ENCODE measurements around the gene GAK. TPM values are rescaled to one million over a fixed set of nuclear protein-coding genes. Genes with fewer than 3 reads are reported as not detected.

GAK gene
- total RNA-seq, 1 donor from 2014 or later, result 86.9 TPM

DNA sequence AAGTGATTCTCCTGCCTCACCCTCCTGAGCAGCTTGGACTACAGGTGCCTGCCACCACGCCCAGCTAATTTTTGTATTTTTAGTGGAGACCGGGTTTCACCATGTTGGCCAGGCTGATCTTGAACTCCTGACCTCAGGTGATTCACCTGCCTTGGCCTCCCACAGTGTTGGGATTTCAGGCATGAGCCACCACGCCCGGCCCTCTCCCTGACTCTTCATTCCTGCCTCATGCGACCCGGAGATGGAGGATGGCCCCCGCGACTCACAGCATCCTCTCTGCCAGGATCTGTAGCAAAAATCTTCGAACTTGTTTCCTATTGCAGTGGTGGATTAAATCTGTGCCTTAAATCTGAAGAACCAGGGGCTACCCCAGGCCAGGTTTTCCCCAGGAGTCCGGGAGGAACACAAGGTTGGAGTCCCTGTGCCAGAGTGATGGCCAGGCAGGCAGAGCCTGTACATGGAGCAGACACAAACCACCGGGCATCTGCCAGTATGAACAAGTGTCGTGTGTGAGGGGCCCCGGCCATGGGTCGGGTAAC, 117.7 kb downstream of the GAK start:
- Mint-ChIP-seq H3K4me1 (ENCODE audit: low read depth, unreplicated experiment) (peaks cover 1% of the 10 kb centered on the region), H3K4me3 (ENCODE audit: unreplicated experiment) (no peak overlapping the region), H3K36me3 (ENCODE audit: low read depth, unreplicated experiment) (peaks cover 4% of the 10 kb centered on the region), H3K27ac (ENCODE audit: unreplicated experiment) (no peak overlapping the region), H3K9me3 (ENCODE audit: unreplicated experiment) (peaks cover 7% of the 10 kb centered on the region), H3K27me3 (ENCODE audit: low read depth, unreplicated experiment) (peaks cover 70% of the 10 kb centered on the region)
- no peak for DNase-seq (ENCODE audit: low read depth)
- no peak overlapping the region for H3K9ac ChIP-seq (ENCODE audit: low read length)
- no peaks in the 10 kb centered on the region for H3K9me3 ChIP-seq (ENCODE audit: insufficient read depth, low read depth, low read length)
- no peaks in the 10 kb centered on the region for H4K20me1 ChIP-seq (ENCODE audit: insufficient read depth, low read length)
- no peak for FAIRE-seq
- H3K79me2 ChIP-seq (ENCODE audit: insufficient read depth, low read length), result no peaks in the 10 kb centered on the region
- H3K27me3 ChIP-seq (ENCODE audit: insufficient read depth, low read length), result peaks cover 35% of the 10 kb centered on the region
- no peak overlapping the region for H2AFZ ChIP-seq (ENCODE audit: low read depth, low read length)
- H3K4me1 ChIP-seq (ENCODE audit: insufficient read depth, low read length), result no peaks in the 10 kb centered on the region
- no peak overlapping the region for H3K27ac ChIP-seq (ENCODE audit: low read depth, low read length)
- no peak overlapping the region for H3K4me3 ChIP-seq (ENCODE audit: insufficient read depth, low read depth, low read length)
- no peak overlapping the region for H3K4me2 ChIP-seq (ENCODE audit: low read length)
- no peak for TF ChIP-seq CTCF (IDR thresholded peaks at IDR 0.05; ENCODE audit: insufficient read depth, low read depth, low read length)
- no peak for TF ChIP-seq EZH2 (IDR thresholded peaks at IDR 0.05; ENCODE audit: insufficient read depth, low read length)
- H3K36me3 ChIP-seq (ENCODE audit: insufficient read depth, low read length), result no peaks in the 10 kb centered on the region

- Histone ChIP-seq H3K4me2 (ENCODE audit: low read length) (no peak overlapping the region), H3K36me3 (ENCODE audit: insufficient read depth, low read length) (no peaks in the 10 kb centered on the region), H3K4me3 (ENCODE audit: insufficient read depth, low read depth, low read length) (no peak overlapping the region), H2AFZ (ENCODE audit: low read depth, low read length) (no peak overlapping the region), H3K9me3 (ENCODE audit: insufficient read depth, low read depth, low read length) (no peaks in the 10 kb centered on the region), H3K27me3 (ENCODE audit: insufficient read depth, low read length) (peaks cover 35% of the 10 kb centered on the region), H3K9ac (ENCODE audit: low read length) (no peak overlapping the region), H4K20me1 (ENCODE audit: insufficient read depth, low read length) (no peaks in the 10 kb centered on the region), H3K4me1 (ENCODE audit: insufficient read depth, low read length) (no peaks in the 10 kb centered on the region), H3K27ac (ENCODE audit: low read depth, low read length) (no peak overlapping the region), H3K79me2 (ENCODE audit: insufficient read depth, low read length) (no peaks in the 10 kb centered on the region)
- H3K27ac Mint-ChIP-seq (ENCODE audit: unreplicated experiment), result no peak overlapping the region
- peaks cover 1% of the 10 kb centered on the region for H3K4me1 Mint-ChIP-seq (ENCODE audit: low read depth, unreplicated experiment)
- DNase-seq (ENCODE audit: low read depth) (no peak), FAIRE-seq (no peak)
- peaks cover 4% of the 10 kb centered on the region for H3K36me3 Mint-ChIP-seq (ENCODE audit: low read depth, unreplicated experiment)
- peaks cover 7% of the 10 kb centered on the region for H3K9me3 Mint-ChIP-seq (ENCODE audit: unreplicated experiment)
- no peak for TF ChIP-seq EZH2 (IDR thresholded peaks at IDR 0.05; ENCODE audit: insufficient read depth, low read length)
- no peak for TF ChIP-seq CTCF (IDR thresholded peaks at IDR 0.05; ENCODE audit: insufficient read depth, low read depth, low read length)
- H3K27me3 Mint-ChIP-seq (ENCODE audit: low read depth, unreplicated experiment), result peaks cover 67% of the 10 kb centered on the region
- no peak overlapping the region for H3K4me3 Mint-ChIP-seq (ENCODE audit: unreplicated experiment)
These were observed 118.2 kb downstream of the GAK start for GRCh38 chr4:813900-814299.

DNA sequence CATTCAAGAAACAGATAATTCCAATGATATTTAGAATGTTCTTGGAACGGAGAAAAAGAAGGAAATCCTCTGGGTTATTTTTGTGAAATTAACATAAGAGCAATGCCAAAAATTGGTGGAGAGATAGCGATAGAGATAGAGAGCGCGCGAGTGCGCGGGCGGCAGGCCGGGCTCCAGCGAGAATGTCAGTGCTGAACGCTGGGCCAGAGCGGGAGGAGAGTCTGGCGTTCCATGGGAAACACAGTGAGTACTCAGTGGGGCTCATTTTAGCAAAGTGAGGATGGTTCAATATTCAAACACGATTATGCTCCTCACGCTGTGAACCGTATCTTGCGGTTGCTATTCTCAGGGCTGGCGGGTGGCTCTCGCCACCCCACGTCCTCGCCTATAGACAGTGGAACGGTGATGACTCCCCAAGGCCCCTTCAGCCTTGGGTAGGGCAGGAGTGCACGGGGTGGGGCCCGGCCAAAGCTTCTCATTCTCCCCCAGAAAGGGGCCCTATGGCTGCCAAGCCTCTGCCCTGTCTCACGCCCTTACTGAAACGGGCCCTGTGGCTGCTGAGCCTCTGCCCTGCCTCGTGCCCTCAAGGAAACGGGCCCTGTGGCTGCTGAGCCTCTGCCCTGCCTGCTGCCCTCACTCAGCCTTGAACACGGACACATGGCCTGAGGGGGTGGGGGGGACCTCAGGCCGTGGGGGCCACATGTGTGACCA, 123.1 kb downstream of the GAK start:
- Histone ChIP-seq H4K20me1 (ENCODE audit: insufficient read depth, low read length) (no peaks in the 10 kb centered on the region), H3K36me3 (ENCODE audit: insufficient read depth, low read length) (no peaks in the 10 kb centered on the region), H3K4me2 (ENCODE audit: low read length) (no peak overlapping the region), H3K4me3 (ENCODE audit: insufficient read depth, low read depth, low read length) (no peak overlapping the region), H3K79me2 (ENCODE audit: insufficient read depth, low read length) (no peaks in the 10 kb centered on the region), H3K9me3 (ENCODE audit: insufficient read depth, low read depth, low read length) (no peaks in the 10 kb centered on the region), H3K9ac (ENCODE audit: low read length) (no peak overlapping the region), H2AFZ (ENCODE audit: low read depth, low read length) (no peak overlapping the region), H3K4me1 (ENCODE audit: insufficient read depth, low read length) (no peaks in the 10 kb centered on the region), H3K27ac (ENCODE audit: low read depth, low read length) (no peak overlapping the region), H3K27me3 (ENCODE audit: insufficient read depth, low read length) (peaks cover 19% of the 10 kb centered on the region)
- H3K36me3 Mint-ChIP-seq (ENCODE audit: low read depth, unreplicated experiment), result peaks cover 4% of the 10 kb centered on the region
- no peak overlapping the region for H3K4me3 Mint-ChIP-seq (ENCODE audit: unreplicated experiment)
- peaks cover 13% of the 10 kb centered on the region for H3K9me3 Mint-ChIP-seq (ENCODE audit: unreplicated experiment)
- TF ChIP-seq CTCF (IDR thresholded peaks at IDR 0.05; ENCODE audit: insufficient read depth, low read depth, low read length) (no peak), EZH2 (IDR thresholded peaks at IDR 0.05; ENCODE audit: insufficient read depth, low read length) (no peak)
- no peaks in the 10 kb centered on the region for H3K4me1 Mint-ChIP-seq (ENCODE audit: low read depth, unreplicated experiment)
- H3K27ac Mint-ChIP-seq (ENCODE audit: unreplicated experiment), result no peak overlapping the region
- DNase-seq (ENCODE audit: low read depth) (no peak), FAIRE-seq (no peak)
- H3K27me3 Mint-ChIP-seq (ENCODE audit: low read depth, unreplicated experiment), result peaks cover 55% of the 10 kb centered on the region

All from astrocyte (in vitro differentiated cells and primary cell).